HG03521 (cell line): ENCODE results near the gene NID1.
A peak's percentile ranks its signal among the peaks of the same experiment; 100 is the strongest.

Source experiments
- ATAC-seq: cut with Tn5 transposase; IDR thresholded peaks from one replicate; pipeline ENCODE4 v1.9.1; 2021; ENCODE audit warnings: mild to moderate bottlenecking, moderate library complexity; ENCODE audit not compliant: unreplicated experiment

The NID1 gene, protein sequence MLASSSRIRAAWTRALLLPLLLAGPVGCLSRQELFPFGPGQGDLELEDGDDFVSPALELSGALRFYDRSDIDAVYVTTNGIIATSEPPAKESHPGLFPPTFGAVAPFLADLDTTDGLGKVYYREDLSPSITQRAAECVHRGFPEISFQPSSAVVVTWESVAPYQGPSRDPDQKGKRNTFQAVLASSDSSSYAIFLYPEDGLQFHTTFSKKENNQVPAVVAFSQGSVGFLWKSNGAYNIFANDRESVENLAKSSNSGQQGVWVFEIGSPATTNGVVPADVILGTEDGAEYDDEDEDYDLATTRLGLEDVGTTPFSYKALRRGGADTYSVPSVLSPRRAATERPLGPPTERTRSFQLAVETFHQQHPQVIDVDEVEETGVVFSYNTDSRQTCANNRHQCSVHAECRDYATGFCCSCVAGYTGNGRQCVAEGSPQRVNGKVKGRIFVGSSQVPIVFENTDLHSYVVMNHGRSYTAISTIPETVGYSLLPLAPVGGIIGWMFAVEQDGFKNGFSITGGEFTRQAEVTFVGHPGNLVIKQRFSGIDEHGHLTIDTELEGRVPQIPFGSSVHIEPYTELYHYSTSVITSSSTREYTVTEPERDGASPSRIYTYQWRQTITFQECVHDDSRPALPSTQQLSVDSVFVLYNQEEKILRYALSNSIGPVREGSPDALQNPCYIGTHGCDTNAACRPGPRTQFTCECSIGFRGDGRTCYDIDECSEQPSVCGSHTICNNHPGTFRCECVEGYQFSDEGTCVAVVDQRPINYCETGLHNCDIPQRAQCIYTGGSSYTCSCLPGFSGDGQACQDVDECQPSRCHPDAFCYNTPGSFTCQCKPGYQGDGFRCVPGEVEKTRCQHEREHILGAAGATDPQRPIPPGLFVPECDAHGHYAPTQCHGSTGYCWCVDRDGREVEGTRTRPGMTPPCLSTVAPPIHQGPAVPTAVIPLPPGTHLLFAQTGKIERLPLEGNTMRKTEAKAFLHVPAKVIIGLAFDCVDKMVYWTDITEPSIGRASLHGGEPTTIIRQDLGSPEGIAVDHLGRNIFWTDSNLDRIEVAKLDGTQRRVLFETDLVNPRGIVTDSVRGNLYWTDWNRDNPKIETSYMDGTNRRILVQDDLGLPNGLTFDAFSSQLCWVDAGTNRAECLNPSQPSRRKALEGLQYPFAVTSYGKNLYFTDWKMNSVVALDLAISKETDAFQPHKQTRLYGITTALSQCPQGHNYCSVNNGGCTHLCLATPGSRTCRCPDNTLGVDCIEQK

DNA sequence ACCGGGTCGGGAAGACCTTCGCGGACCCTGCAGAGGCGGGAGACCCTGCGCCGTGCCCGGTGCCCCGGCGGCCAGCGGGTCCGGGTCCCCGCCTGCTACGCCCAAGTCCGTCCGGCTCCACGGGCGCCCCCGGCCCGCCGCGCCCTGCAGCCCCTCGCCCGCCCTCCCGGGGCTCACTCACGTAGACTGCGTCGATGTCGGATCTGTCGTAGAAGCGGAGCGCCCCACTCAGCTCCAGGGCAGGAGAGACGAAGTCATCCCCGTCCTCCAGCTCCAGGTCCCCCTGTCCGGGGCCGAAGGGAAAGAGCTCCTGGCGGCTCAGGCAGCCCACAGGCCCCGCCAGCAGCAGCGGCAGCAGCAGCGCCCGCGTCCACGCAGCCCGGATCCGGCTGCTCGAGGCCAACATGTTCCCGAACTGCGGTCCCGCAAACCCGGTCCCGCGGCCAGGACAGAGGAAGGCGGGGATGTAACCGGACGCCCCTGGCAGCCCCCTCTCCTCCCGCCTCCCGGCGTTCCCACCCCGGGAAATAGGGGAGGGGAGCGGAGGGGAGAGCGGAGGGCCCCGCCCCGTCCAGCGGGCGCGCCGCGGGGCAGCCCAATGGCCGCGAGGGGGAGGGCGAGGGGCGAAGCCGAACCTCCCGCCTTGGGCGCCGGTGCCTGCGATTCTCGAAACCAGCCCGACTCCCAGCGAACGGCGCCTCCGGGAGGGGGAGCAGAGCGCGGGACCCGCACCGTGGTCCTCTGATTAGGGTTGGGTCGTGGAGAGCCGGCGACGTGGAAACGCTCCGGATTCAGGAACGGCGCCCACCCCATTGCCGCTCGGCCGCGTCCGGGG, at the start of gene NID1:
Gene NID1 (minus strand): TSS at position 417 of the 835 bp plus-strand sequence. CDS start 11 bp downstream, at position 406.
- ATAC-seq, result peak; percentile 35

DNA sequence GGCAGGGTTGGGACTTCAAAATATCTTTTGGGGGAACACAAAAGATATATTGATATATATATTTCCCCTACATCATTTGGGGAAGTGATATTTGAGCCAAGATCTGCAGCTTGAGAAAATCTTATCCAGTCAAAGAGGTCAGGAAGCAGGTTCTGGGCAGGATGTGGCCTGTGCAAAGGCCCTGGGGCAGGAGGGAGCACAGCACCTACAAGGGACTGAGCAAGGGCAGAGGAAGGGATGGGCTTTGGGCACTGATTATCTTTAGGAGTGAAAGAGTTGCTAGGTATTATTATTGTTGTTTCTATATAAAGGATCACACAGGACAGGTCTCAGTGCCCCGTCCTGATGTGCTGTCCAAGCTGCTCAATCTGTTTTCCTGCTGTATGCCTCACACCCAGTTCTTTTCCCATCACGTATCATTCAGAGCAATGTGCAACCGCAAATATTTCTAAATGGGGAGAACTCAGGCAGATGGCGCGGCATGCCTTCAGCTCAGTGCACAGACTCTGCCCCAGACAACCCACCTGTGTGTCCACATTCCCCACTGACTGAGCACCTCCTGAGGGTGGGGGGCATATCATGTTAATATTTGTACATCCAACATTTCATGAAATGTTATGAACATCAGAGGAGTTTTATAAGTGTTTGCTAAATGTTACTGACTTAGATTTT, 49.3 kb upstream of the NID1 start:
- no peak for ATAC-seq

DNA sequence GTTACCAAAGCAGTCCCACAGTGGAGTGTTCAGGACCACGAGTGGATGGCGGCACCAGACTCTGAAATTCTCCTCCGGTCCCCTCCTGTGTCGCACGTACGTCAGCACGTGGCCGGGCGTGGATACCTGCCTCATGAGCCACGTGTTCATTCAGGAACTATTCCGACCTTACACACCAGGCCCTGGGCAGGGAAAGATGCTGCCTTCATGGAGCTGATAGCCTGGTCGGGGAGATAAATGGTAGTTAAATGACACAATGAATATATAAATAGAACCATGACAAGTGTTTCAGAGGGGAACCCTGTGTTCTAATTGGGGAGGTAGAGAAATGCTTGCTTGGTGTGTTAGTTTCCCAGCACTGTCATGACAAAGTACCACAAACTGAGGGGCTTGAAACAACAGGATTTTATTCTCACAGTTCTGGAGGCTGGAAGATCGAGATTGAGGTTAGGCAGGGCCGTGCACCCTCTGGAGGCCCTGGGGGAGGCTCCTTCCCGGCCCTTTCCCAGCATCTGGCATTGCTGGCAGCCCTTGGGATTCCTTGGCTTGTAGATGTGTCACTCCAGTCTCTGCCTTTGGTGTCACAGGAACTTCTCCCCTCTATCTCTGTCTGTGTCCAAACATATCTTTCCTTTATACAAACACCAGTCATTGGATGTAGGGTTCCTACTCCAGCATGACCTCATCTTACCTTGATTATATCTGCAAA, 48.6 kb upstream of the NID1 start:
- no peak for ATAC-seq

DNA sequence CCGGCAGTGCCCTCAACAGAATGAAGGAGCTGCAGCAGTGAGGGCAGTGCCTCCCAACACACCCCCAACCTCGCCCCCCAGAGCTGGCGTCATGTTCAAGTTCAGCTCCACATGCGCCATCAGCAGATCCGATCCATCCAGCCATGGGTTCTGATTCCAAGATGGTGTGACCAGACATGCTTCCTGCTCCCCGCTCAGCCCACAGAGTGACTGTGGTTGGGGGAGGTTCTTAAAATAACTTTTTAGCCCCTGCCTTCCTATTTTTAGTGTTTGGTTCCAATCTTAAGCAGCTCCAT, 47.4 kb upstream of the NID1 start:
- no peak for ATAC-seq

DNA sequence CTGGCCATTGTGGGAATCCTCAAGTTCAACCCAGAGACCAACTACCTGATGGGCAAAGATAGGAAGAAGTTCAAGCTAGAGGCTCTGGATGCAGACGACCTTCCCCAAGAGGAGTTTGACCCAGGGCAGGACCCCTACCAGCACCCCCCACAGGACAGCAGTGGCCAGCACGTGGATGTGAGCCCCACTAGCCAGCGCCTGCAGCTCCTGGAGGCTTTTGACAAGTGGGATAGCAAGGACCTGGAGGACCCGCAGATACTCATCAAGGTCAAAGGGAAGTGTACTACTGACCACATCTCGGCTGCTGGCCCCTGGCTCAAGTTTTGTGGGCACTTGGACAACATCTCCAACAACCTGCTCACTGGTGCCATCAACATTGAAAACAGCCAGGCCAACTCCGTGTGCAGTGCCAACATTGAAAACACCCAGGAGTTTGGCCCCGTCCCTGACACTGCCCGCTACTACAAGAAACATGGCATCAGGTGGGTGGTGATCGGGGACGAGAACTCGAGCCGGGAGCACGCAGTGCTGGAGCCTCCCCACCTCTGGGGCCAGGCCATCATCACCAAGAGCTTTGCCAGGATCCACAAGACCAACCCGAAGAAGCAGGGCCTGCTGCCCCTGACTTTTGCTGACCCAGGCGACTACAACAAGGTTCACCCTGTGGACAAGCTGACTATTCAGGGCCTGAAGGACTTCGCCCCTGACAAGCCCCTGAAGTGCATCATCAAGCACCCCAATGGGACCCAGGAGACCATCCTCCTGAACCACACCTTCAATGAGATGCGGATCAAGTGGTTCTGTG, 46.8 kb upstream of the NID1 start:
- ATAC-seq, result no peak

DNA sequence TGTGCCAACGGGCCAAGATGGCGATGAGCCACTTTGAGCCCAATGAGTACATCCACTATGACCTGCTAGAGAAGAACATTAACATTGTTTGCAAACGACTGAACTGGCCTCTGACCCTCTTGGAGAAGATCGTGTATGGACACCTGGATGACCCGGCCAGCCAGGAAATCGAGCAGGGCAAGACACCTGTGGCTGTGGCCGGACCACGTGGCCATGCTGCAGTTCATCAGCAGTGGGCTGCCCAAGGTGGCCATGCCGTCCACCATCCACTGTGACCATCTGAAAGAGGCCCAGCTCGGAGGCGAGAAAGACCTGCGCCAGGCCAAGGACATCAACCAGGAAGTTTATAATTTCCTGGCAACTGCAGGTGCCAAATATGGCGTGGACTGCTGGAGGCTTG, 45.2 kb upstream of the NID1 start:
- no peak for ATAC-seq

DNA sequence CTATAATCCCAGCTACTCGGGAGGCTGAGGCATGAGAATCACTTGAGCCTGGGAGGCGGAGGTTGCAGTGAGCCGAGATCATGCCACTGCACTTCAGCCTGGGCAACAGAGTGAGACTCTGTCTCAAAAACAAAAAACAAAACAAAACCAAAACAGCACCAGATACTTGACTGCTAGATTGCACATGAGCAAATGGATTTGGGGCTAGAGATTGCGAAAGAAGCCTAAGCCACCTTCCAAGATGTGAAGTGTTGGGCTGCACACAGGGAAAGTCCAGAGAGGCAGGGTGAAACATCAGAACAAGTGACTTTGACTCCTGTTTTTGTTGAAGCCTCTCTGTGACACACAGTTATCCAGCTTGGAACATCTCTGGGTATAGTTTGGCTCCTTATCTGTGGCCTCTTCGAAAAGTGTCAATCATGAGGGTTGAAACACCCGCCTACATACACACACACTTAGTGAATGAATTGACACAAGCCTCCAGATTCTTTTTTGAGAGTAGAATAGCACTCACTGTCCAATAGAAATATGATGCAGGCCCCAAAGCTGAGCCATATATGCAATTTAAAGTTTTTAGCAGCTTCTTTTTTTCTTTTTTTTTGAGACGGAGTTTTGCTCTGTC, 43.2 kb upstream of the NID1 start:
- no peak for ATAC-seq

DNA sequence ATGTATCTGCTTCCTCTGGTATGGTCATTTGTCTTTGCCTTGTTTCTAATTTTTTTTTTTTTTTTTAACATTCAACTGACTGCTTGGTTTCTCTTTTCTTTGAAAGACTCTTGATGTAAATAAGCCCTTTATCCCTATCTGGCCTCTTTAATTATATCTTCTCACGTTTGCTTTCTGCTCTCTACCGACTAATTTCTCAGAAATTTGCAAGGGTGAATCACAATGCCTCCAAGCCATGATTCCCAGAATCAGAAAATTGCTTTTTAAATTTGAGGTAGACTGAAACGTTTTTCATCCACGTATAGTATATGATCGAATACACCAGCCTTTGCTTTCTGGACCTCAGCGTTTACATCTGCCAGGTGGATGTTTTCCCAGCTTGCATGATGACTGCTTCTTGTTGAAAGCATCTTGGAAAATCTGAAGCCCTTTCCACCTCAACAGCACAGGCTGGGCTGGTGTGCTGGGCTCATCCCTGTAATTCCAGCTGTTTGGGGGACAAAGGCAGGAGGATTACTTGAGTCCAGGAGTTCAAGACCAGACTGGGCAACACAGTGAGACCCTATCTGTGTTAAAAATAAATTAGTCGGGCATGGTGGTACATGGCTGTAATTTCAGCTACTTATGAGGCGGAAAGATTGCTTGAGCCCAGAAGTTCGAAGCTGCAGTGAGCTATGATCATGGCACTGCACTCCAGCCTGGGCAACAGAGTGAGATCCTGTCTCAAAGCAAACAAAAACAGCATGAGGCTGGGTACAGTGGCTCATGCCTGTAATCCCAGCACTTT, 42.4 kb upstream of the NID1 start:
- no peak for ATAC-seq

DNA sequence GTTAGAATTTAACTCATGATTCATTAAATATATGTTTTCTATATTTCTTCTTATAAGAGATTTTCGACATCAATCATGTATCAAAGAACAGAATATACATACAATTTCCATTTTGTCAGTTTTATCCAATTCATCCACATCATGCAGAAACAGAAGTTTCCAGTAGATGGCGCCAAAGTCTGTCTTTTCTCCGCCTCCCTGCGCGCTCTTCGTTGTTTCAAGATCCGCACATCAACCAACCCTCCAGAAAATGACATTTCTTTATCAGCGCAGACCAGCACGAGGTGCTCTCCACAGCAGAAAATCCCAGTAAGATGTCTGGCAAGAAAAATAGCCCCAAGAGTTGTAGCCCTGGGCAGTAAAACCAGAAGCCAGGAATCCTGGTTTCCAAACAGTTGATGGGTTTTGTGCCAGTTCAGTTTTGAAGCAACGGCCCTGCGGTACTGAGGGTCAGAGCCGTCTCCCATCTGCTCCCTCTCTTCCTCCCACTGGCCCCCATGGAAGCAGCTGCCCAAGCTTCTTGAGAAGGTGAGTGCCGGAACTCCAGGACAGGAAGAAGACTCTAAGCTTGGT, 38.8 kb upstream of the NID1 start:
- no peak for ATAC-seq

DNA sequence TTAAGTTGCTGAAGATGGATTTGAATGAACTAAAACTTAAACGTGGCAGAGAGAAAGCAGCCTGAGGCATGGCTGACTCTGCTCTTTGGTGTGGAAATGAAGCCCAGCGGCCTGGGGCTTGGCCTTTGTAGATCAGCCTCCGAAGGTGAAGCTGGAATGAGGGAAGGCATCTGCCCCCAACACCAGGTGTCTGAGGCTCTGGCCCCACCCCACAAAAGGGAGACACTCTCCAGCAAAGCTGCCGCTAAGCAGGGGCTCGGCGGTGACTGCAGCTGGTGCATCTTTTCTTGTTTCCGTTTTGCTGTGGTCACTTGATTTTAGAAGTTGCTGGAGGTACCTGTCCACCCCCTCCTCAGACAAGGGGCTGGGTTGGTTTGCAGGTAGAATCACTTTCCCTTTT, 38.2 kb upstream of the NID1 start:
- ATAC-seq, result no peak

DNA sequence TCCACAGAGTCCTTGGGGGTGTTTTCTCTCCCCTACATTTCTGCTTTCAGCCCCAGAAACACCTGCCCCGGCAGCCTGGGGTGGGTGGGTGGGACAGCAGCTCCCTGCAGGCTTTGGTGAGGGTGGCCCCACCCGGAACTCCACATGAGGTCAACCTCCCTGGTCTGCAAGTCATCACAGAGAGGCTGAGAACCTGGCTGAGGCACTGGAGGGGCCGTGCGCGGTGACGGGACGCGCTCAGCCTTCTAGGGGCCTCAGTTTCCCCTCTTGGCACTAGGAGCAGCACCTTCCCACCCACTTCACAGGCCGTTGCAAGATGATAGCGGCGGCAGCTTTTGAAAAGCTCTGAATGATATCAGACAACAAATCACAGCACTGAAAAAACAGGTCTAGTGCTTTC, 37.7 kb upstream of the NID1 start:
- no peak for ATAC-seq

DNA sequence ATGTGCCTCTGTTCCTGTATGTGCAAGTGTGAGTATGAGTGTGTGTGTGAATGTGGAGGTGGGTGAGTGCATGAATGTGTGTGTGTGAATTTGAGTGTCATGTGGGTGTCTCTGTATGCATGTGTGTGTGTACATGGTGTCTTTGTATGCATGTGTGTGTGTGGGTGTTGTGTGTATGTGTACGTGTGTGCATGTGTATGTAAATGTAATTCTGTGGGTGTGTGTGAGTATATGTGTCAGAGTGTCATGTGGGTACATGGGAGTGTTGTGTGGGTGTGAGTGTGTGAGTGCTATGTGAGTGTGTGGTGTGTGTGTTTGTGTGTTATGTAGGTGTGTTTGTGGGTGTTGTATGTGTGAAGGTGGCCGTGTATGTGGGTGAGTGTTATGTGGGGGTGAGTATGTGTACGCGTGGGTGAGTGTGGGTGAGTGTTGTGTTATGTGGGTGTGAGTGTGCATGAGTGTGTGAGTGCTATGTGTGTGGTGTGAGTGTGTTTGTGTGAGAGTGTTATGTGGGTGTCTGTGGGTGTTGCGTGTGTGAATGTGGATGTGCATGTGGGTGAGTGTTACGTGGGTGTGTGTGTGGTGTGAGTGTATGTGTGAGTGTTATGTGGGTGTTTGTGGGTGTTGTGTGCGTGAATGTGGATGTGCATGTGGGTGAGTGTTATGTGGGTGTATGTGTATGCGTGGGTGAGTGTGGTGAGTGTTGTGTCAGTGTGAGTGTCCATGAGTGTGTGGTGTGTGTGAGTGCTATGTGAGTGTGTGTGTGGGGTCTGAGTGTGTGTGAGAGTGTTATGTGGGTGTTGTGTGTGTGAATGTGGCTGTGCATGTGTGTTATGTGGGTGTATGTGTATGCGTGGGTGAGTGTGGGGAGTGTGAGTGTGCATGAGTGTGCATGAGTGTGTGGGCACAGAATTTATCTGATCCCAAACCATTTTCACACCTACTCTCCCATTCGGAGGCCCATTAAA, 36.6 kb upstream of the NID1 start:
- ATAC-seq, result no peak

DNA sequence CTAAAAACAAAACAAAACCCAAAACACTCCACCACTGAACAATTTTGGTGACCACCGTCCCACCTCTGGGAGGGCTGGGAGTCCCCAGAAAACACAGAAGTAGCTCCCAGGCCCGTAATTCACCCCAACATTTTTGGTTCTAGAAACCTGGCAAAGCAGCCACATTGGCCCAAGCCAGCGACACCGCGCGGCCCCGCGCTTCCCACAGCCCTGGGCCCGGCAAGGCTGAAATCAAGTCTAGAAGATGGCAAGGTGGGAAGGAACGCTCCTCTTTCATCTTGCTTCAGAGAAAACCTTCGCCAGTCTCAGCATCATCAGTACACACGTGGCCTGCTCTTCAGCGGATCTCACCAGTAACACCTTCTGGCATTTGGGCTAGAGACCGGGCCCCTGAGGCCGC, 35.9 kb upstream of the NID1 start:
- ATAC-seq, result no peak

DNA sequence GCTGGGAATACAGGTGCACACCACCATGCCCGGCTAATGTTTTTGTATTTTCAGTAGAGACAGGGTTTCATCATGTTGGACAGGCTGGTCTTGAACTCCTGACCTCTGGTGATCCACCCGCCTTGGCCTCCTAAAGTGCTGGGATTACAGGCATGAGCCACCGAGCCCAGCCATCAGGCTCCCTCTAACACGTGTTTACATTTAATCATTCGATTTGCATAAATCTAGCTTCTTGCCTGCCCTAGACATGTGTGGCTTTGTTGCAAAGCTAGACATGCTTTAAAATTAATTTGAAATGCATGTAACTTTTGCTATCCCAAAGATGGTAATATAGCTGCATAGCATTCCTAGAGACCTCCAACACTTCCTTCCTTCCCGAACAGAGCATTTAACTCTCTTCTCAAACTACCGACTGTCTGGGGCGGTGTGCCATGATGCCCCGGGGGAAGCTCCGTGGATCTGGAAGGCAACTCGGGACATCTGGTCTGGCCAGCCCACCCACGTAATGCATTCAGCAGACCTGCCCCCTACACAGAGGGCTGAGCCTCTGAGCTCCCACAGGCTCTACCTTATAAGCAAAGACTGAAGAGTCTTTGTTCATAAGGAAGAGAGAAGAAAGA, 34.6 kb upstream of the NID1 start:
- no peak for ATAC-seq

DNA sequence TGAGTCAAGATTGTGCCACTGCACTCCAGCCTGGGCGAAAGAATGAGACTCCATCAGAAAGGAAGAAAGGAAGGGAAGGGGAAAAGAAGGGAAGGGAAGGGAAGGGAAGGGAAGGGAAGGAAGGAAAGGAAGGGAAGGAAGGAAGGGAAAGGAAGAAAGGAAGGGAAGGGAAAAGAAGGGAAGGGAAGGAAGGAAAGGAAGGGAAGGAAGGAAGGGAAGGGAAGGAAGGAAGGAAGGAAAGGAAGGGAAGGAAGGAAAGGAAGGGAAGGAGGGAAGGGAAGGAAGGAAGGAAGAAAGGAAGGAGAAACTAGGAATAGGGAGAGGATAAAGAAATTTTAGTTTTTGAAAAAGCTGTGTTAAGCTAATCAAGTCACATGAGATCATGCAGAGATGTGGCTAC, 33.4 kb upstream of the NID1 start:
- no peak for ATAC-seq
